ENCODE measurements around the gene SLCO1B3. TPM values are rescaled to one million over a fixed set of nuclear protein-coding genes. Genes with fewer than 3 reads are reported as not detected.
"Not testable (repeated sequence)": the region's sequence is repeated elsewhere in the genome, so short reads cannot be mapped to it uniquely, and the experiment has no call there.

Gene SLCO1B3, protein sequence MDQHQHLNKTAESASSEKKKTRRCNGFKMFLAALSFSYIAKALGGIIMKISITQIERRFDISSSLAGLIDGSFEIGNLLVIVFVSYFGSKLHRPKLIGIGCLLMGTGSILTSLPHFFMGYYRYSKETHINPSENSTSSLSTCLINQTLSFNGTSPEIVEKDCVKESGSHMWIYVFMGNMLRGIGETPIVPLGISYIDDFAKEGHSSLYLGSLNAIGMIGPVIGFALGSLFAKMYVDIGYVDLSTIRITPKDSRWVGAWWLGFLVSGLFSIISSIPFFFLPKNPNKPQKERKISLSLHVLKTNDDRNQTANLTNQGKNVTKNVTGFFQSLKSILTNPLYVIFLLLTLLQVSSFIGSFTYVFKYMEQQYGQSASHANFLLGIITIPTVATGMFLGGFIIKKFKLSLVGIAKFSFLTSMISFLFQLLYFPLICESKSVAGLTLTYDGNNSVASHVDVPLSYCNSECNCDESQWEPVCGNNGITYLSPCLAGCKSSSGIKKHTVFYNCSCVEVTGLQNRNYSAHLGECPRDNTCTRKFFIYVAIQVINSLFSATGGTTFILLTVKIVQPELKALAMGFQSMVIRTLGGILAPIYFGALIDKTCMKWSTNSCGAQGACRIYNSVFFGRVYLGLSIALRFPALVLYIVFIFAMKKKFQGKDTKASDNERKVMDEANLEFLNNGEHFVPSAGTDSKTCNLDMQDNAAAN
- 0.47 TPM for total RNA-seq

GRCh38 chr12:20810487-20810886, at the start of gene SLCO1B3:
Gene SLCO1B3, plus strand, starts transcription at chr12:20810705. Its CDS starts 5,034 bp downstream, at chr12:20815739.
- no peak for DNase-seq

DNA sequence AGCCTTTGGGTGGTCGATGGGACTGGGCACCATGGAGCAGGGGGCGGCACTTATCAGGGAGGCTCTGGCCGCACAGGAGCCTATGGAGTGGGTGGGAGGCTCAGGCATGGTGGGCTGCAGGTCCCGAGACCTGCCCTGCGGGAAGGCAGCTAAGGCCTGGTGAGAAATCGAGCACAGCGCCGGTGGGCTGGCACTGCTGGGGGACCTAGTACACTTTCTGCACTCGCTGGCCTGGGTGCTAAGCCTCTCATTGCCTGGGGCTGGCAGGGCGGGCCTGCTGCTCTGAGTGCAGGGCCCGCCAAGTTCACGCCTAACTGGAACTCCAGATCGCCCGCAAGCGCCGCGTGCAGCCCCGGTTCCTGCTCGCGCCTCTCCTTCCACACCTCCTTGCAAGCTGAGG, 33.1 kb upstream of the SLCO1B3 start:
- DNase-seq, result no peak

DNA sequence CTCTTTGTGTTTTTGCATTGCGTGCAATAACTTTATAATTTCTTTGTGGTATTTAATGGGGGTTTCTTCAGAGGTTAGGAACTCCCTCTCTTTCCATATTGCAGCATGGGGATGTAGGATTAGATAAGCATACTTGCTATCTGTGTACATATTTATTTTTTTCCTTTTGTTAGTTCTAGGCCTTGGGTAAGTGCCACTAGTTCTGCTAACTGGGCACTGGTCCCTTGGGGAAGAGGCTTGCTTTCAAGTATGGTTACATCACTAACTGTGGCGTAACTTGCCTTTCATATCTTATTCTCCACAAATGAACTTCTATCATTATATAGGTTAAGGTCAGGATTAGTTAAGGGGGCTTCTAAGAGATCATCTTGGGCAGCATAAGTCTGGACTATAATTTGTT, 31.5 kb upstream of the SLCO1B3 start:
- no peak for DNase-seq

- not testable (repeated sequence) for DNase-seq
Observed at GRCh38 chr12:20779971-20780370, 30.5 kb upstream of the SLCO1B3 start.

- DNase-seq, result not testable (repeated sequence)
Observed at GRCh38 chr12:20783796-20784357, 26.6 kb upstream of the SLCO1B3 start.

GRCh38 chr12:20792971-20793370, 17.5 kb upstream of the SLCO1B3 start:
- no peak for DNase-seq

DNA sequence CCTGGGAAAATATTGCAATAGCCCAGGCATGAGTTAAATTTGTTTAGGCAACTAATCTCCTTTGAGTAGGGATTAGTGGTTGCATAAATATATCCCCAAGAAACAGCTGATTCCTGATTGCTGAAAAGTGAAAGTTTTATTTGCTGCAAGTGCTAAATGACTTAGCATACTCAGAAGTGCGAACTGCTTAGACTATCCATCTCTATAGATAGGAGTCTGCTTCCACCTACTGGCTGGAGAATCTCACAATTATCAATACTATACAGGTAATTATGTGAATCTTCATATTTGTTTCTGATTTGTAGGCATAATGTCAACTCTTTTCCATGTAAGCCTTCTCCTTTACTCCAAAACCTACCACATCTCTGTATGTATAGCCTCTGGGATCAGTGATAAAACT, 12.0 kb upstream of the SLCO1B3 start:
- DNase-seq, result no peak

DNA sequence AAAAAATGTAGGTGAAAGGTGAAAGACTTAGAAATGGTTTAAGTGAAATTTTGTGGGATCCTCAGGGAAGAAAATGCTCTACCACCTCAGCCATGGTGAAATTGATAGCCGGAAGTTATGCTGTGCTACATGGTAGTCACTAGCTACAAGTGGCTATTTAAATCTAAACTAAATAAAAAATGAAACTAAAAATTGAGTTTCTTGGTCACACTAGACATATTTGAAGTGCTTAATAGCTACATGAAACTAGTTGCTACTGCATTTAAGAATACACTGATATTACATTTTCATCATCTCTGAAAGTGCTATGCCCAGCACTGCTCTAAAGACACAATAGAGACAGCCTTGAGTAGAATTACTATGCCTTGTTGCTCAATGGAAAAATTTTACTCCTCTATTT, 10.3 kb upstream of the SLCO1B3 start:
- DNase-seq, result no peak

- no peak for DNase-seq
Observed at GRCh38 chr12:20801035-20801434, 9.5 kb upstream of the SLCO1B3 start.

DNA sequence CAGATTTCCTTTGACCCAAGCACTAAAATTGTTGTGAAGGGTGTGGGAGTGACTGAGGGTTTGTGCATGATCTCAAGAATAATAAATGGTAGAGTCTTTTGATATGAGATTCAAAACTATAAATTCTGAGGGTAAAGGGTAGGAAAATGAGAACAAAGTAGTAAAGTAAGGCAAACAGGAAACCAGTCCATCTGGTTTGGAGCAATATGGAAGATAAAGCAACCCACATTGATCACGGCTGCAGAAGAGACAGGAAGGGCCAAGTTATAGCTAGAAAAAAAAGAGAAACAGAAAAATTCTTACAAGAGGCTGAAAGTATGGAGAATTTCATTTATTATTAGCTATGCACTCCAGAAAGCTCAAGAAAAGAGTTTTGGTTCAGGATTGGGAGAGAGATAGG, 4.6 kb upstream of the SLCO1B3 start:
- DNase-seq, result no peak

- no peak for DNase-seq
Observed at GRCh38 chr12:20807192-20808080, 3.1 kb upstream of the SLCO1B3 start.

DNA sequence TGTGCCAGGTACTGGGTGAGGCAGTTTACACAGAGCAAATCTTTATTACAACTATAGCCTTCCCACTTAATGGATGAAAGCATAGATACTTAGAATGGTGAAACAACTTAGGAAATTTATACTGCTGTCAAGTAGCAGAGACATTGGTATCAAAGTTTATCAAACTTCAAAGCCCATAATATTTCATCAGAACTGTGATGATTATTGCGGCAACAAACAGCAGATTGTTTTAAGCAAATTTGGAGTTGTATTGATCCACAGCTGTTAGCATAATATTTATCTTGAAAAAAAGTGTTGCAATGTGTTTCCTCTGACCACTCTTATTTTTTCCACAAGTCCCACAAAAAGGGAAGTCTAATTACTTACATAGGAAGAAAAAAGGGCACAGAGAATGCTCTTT, 2.0 kb upstream of the SLCO1B3 start:
- no peak for DNase-seq

GRCh38 chr12:20815574-20815973, 5.1 kb downstream of the SLCO1B3 start:
- DNase-seq, result no peak

- no peak for DNase-seq
Observed at GRCh38 chr12:20822415-20822814, 11.9 kb downstream of the SLCO1B3 start.

DNA sequence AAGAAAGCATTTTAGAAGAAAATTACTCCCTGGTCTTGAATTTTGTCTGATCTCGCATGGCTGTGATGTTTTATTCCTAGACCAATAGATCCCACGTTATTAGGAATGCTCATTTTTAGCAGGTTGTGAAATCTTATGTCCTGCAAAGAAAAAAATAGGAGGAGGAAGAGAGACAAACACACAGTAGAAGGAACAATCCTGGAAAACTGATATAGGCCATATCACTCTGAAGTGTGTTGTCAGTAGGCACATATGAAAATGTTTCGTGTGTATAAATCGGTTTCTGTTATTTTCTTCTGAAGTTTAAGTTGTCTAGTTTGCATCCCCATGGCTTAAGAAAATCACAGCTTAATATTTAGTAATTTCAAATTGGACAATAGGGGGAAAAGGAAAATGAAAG, 12.4 kb downstream of the SLCO1B3 start:
- no peak for DNase-seq

DNA sequence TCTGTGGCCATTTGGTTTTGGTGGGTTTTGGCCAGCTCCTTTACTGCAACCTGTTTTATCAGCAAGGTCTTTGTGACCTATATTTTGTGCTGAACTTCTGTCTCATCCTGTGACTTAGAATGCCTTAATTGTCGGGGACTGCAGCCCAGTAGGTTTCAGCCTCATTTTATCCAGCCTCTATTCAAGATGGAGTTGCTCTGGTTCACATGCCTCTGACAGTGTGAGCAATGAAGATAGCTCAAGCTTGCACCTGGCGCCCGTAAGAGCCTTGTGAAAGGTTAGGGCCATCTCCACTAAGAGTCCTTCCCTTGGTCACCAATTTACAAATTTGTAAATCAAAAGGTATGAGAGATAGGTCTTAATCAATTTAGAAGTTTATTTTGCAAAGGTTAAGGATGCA, 19.4 kb downstream of the SLCO1B3 start:
- no peak for DNase-seq

DNA sequence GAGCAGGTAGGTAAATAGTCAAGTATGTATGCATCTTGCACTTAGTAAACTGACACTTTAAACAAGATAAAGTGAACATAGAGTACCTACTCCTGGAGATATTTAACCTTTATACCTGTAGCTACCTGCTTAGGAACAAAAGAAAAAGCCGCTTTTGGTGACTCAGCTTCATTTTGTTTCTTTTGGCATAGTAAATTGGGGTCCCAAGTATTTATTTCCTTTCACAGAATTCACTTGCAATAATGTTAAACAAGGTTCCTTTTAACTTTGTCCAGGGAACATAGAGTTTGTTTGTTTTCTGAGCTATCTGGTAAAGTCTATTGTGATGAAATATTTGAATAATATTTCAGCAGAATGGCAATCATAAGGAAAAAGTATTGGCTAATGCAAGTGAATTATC, 20.0 kb downstream of the SLCO1B3 start:
- DNase-seq, result no peak

GRCh38 chr12:20832911-20833310, 22.4 kb downstream of the SLCO1B3 start:
- no peak for DNase-seq

DNA sequence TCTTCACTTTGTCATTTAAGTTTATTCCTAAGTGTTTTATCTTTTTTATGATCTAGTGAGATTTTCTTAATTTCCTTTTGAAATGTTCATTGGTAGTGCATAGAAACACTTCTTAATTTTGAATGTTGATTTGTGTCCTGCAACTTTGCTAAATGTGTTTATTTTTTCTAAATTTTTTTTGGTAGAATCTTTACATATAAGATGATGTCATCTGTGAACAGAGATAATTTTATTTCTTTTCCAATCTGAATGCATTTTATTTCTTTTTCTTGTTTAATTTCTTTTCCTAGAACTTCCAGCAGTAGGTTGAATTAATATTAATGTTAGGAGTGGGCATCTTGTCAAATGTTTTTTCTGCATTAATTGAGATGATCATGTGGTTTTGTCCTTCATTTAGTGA, 42.1 kb downstream of the SLCO1B3 start:
- DNase-seq, result no peak

- no peak for DNase-seq
Observed at GRCh38 chr12:20863056-20863455, 52.6 kb downstream of the SLCO1B3 start.

DNA sequence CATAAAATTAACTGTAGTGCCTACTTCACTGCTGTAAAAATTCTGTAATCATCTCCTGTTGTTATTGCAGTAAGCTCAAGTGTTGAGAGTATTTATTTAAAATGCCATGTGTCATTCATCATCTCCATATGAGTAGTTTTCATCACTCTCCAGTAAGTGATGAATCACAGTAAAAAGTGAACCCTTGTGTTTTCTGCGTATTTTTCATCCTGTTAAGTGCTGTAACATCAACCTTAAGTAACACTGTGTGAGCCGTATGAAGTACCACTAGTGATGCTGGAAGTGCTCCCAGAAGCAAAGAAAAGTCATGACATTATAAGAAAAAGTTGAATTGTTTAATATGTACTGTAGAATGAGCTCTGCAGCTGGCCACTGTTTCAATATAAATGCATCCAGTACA, 55.4 kb downstream of the SLCO1B3 start:
- DNase-seq, result no peak

DNA sequence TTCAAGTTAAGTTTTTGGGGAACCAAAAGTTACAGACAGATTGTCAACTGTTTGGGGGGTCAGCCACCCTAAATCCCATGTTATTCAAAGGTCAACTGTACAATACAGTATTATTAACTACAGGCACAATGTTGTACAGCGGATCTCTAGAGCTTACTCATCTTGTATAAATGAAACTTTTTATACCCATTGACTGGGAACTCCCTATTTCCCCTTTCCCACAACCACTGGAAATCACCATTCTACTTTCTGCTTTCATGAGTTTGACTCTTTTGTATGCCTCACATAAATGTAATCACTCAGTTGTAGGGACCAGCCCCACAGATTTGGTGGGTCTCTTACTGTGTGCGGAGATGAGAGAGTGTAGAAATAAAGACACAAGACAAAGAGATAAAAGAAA, 57.8 kb downstream of the SLCO1B3 start:
- no peak for DNase-seq

GRCh38 chr12:20883288-20883687, 72.8 kb downstream of the SLCO1B3 start:
- DNase-seq, result no peak
